Muscle of leg (tissue), 16 donors: Measurements from ENCODE around the gene HDDC2. TPM values are rescaled to one million over a fixed set of nuclear protein-coding genes. Genes with fewer than 3 reads are reported as not detected.

Source experiments
- DNase-seq: peaks from one replicate; pipeline ENCODE4 v3.0.0; 2013
- H3K27ac ChIP-seq: one replicate; pipeline ENCODE4 v1.5.1; 2013; ENCODE audit warnings: mild to moderate bottlenecking, low read length, control low read depth
- H3K27me3 ChIP-seq: one replicate; pipeline ENCODE4 v1.6.1; 2013; ENCODE audit warnings: low read length; ENCODE audit not compliant: control insufficient read depth, insufficient read depth
- H3K36me3 ChIP-seq: one replicate; pipeline ENCODE4 v1.6.1; 2013; ENCODE audit warnings: low read length; ENCODE audit not compliant: control insufficient read depth, insufficient read depth
- H3K4me1 ChIP-seq: one replicate; pipeline ENCODE4 v1.6.1; 2013; ENCODE audit warnings: low read length; ENCODE audit not compliant: control insufficient read depth, insufficient read depth
- H3K4me3 ChIP-seq: one replicate; pipeline ENCODE4 v1.5.1; 2013; ENCODE audit warnings: low read length, control low read depth
- H3K9me3 ChIP-seq: replicated peaks from 2 replicates; pipeline ENCODE4 v1.6.1; 2013; ENCODE audit warnings: low read depth, low read length; ENCODE audit not compliant: control insufficient read depth
- WGBS: methylation state at CpG from one replicate; pipeline ENCODE4 v1.1.5; 2013; ENCODE audit warnings: missing lambda C conversion rate; ENCODE audit not compliant: insufficient coverage; 5-methylcytosine and 5-hydroxymethylcytosine counted together
- long read RNA-seq, 11 donors: transcript quantifications; one replicate each; lab custom pipeline, GENCODE V29; 2026
- polyA plus RNA-seq, 8 donors: library from polyadenylated mRNA; unstranded; fragments of 120-200 nt; gene quantifications; one replicate each; pipeline versions ENCODE4 v1.2.1 to v1.2.3, GENCODE V29; 2013; ENCODE audit warnings: inconsistent platforms in 1 of 8, low replicate concordance in 1 of 8; ENCODE audit not compliant: insufficient read length in 8 of 8, insufficient read depth in 1 of 8
- total RNA-seq: library from RNA; stranded (reverse); fragments of 120-200 nt; gene quantifications from one replicate; pipeline ENCODE4 v1.2.4, GENCODE V29; 2013

The HDDC2 gene
- total RNA-seq (50.2 TPM), polyA plus RNA-seq (10 to 100 TPM; 57.1 to 72.5 (median 61.8) TPM)
- long read RNA-seq, donor 1, transcript HDDC2-201 (5 exons, 1,350 nt), result major isoform, 6 of 10 reads
- long read RNA-seq, donor 1, partial matches to known transcripts, result 0 of 10 reads
- long read RNA-seq, donor 1, other reads (novel, unspliced or antisense), result 0 of 10 reads
- long read RNA-seq, donor 2, partial matches to known transcripts, result 0 of 3 reads
- long read RNA-seq, donor 2, other reads (novel, unspliced or antisense), result 0 of 3 reads
- long read RNA-seq, donor 3, transcript HDDC2-201 (5 exons, 1,350 nt), result major isoform, 23 of 36 reads
- long read RNA-seq, donor 3, transcript HDDC2-202 (6 exons, 918 nt), result minor isoform, 9 of 36 reads
- long read RNA-seq, donor 3, partial matches to known transcripts, result 0 of 36 reads
- long read RNA-seq, donor 3, other reads (novel, unspliced or antisense), result 0 of 36 reads
- long read RNA-seq, donor 4, transcript HDDC2-201 (5 exons, 1,350 nt), result major isoform, 14 of 17 reads
- long read RNA-seq, donor 4, partial matches to known transcripts, result 0 of 17 reads
- long read RNA-seq, donor 4, other reads (novel, unspliced or antisense), result 0 of 17 reads
- long read RNA-seq, donor 5, transcript HDDC2-208 (1 exons, 3,529 nt), result minor isoform, 8 of 56 reads
- long read RNA-seq, donor 5, transcript HDDC2-202 (6 exons, 918 nt), result minor isoform, 11 of 56 reads
- long read RNA-seq, donor 5, transcript HDDC2-201 (5 exons, 1,350 nt), result major isoform, 37 of 56 reads
- long read RNA-seq, donor 5, partial matches to known transcripts, result 0 of 56 reads
- long read RNA-seq, donor 5, other reads (novel, unspliced or antisense), result 0 of 56 reads
- long read RNA-seq, donor 6, transcript HDDC2-202 (6 exons, 918 nt), result minor isoform, 23 of 69 reads
- long read RNA-seq, donor 6, transcript HDDC2-208 (1 exons, 3,529 nt), result minor isoform, 8 of 69 reads
- long read RNA-seq, donor 6, transcript HDDC2-201 (5 exons, 1,350 nt), result major isoform, 33 of 69 reads
- long read RNA-seq, donor 6, partial matches to known transcripts, result 0 of 69 reads
- long read RNA-seq, donor 6, other reads (novel, unspliced or antisense), result 0 of 69 reads
- long read RNA-seq, donor 7, transcript HDDC2-201 (5 exons, 1,350 nt), result major isoform, 16 of 39 reads
- long read RNA-seq, donor 7, transcript HDDC2-202 (6 exons, 918 nt), result major isoform, 16 of 39 reads
- long read RNA-seq, donor 7, transcript HDDC2-208 (1 exons, 3,529 nt), result minor isoform, 6 of 39 reads
- long read RNA-seq, donor 7, partial matches to known transcripts, result 0 of 39 reads
- long read RNA-seq, donor 7, other reads (novel, unspliced or antisense), result 0 of 39 reads
- long read RNA-seq, donor 8, transcript HDDC2-208 (1 exons, 3,529 nt), result minor isoform, 5 of 23 reads
- long read RNA-seq, donor 8, transcript HDDC2-201 (5 exons, 1,350 nt), result major isoform, 15 of 23 reads
- long read RNA-seq, donor 8, partial matches to known transcripts, result 0 of 23 reads
- long read RNA-seq, donor 8, other reads (novel, unspliced or antisense), result 0 of 23 reads
- long read RNA-seq, donor 9, transcript HDDC2-201 (5 exons, 1,350 nt), result major isoform, 17 of 24 reads
- long read RNA-seq, donor 9, transcript HDDC2-202 (6 exons, 918 nt), result minor isoform, 5 of 24 reads
- long read RNA-seq, donor 9, partial matches to known transcripts, result 0 of 24 reads
- long read RNA-seq, donor 9, other reads (novel, unspliced or antisense), result 0 of 24 reads
- long read RNA-seq, donor 10, transcript HDDC2-201 (5 exons, 1,350 nt), result major isoform, 23 of 41 reads
- long read RNA-seq, donor 10, transcript HDDC2-208 (1 exons, 3,529 nt), result minor isoform, 7 of 41 reads
- long read RNA-seq, donor 10, transcript HDDC2-202 (6 exons, 918 nt), result minor isoform, 8 of 41 reads
- long read RNA-seq, donor 10, partial matches to known transcripts, result 0 of 41 reads
- long read RNA-seq, donor 10, other reads (novel, unspliced or antisense), result 0 of 41 reads
- long read RNA-seq, donor 11, transcript HDDC2-201 (5 exons, 1,350 nt), result major isoform, 13 of 44 reads
- long read RNA-seq, donor 11, transcript HDDC2-202 (6 exons, 918 nt), result minor isoform, 12 of 44 reads
- long read RNA-seq, donor 11, partial matches to known transcripts, result 10 of 44 reads
- long read RNA-seq, donor 11, other reads (novel, unspliced or antisense), result 9 of 44 reads

GRCh38 chr6:125301435-125302391 is at the start of gene HDDC2:
TSS of gene HDDC2 (minus strand) at chr6:125301967. CDS start at chr6:125301932, 35 bp downstream.
- peaks cover 21% of the 10 kb centered on the region for H3K36me3 ChIP-seq
- 2% methylated on average over 66 of the region's 67 CpGs for WGBS

GRCh38 chr6:125346926-125347563 is 45.3 kb upstream of the HDDC2 start:
- no CpG with 5 or more reads among the region's 11 CpGs for WGBS
- Histone ChIP-seq H3K27ac (peak overlapping the region; percentile 83), H3K4me3 (no peak overlapping the region), H3K36me3 (no peaks in the 10 kb centered on the region), H3K27me3 (no peaks in the 10 kb centered on the region), H3K9me3 (no peaks in the 10 kb centered on the region), H3K4me1 (no peaks in the 10 kb centered on the region)
- DNase-seq, result no peak

More at GRCh38 chr6:125301435-125302391, at the start of gene HDDC2:
- H3K4me1 ChIP-seq, result peaks cover 6% of the 10 kb centered on the region
- H3K27me3 ChIP-seq, result no peaks in the 10 kb centered on the region
- DNase-seq, result peak; percentile 87
- H3K27ac ChIP-seq, result peak within 1 kb of the TSS; percentile 85
- peaks cover 4% of the 10 kb centered on the region for H3K9me3 ChIP-seq
- H3K4me3 ChIP-seq, result peak within 1 kb of the TSS; percentile 73

- DNase-seq, result peak; percentile 65
- 48% methylated on average over 6 of the region's 11 CpGs for WGBS
These were observed 44.6 kb upstream of the HDDC2 start for GRCh38 chr6:125346201-125346925.

GRCh38 chr6:125341460-125341859 is 39.7 kb upstream of the HDDC2 start:
- Histone ChIP-seq H3K9me3 (no peaks in the 10 kb centered on the region), H3K4me3 (no peak overlapping the region), H3K4me1 (no peaks in the 10 kb centered on the region), H3K27ac (no peak overlapping the region), H3K27me3 (no peaks in the 10 kb centered on the region), H3K36me3 (no peaks in the 10 kb centered on the region)
- DNase-seq, result no peak
- WGBS, result 70% methylated on average over 2 of the region's 2 CpGs

More at GRCh38 chr6:125346201-125346925, 44.6 kb upstream of the HDDC2 start:
- no peaks in the 10 kb centered on the region for H3K36me3 ChIP-seq
- no peaks in the 10 kb centered on the region for H3K27me3 ChIP-seq
- no peaks in the 10 kb centered on the region for H3K9me3 ChIP-seq
- no peak overlapping the region for H3K4me3 ChIP-seq
- peak overlapping the region; percentile 83 for H3K27ac ChIP-seq
- H3K4me1 ChIP-seq, result no peaks in the 10 kb centered on the region

- no peak for DNase-seq
- H3K27me3 ChIP-seq, result no peaks in the 10 kb centered on the region
- H3K4me1 ChIP-seq, result no peaks in the 10 kb centered on the region
- H3K9me3 ChIP-seq, result no peaks in the 10 kb centered on the region
- WGBS, result no CpG with 5 or more reads among the region's 2 CpGs
- no peaks in the 10 kb centered on the region for H3K36me3 ChIP-seq
- H3K4me3 ChIP-seq, result no peak overlapping the region
- H3K27ac ChIP-seq, result no peak overlapping the region
These were observed 39.2 kb upstream of the HDDC2 start for GRCh38 chr6:125340991-125341390.

- DNase-seq, result no peak
- Histone ChIP-seq H3K36me3 (no peaks in the 10 kb centered on the region), H3K4me3 (no peak overlapping the region), H3K27me3 (no peaks in the 10 kb centered on the region), H3K4me1 (no peaks in the 10 kb centered on the region), H3K9me3 (no peaks in the 10 kb centered on the region), H3K27ac (no peak overlapping the region)
- WGBS, result 58% methylated on average over 3 of the region's 3 CpGs
These were observed 38.5 kb upstream of the HDDC2 start for GRCh38 chr6:125340175-125340835.

GRCh38 chr6:125339653-125340052 is 37.9 kb upstream of the HDDC2 start:
- Histone ChIP-seq H3K27ac (no peak overlapping the region), H3K4me3 (no peak overlapping the region), H3K36me3 (no peaks in the 10 kb centered on the region), H3K9me3 (no peaks in the 10 kb centered on the region), H3K4me1 (no peaks in the 10 kb centered on the region), H3K27me3 (no peaks in the 10 kb centered on the region)
- DNase-seq, result no peak
- WGBS, result no CpG with 5 or more reads among the region's 1 CpG
